IPS DF 19.7 (cell line): ENCODE data around the gene FLVCR1.
"Not testable (repeated sequence)": the region's sequence is repeated elsewhere in the genome, so short reads cannot be mapped to it uniquely, and the experiment has no call there.

Experiments
- DNase-seq: peaks from one replicate; pipeline ENCODE4 v3.0.0-alpha.2; 2013; ENCODE audit warnings: low read depth, low spot score

The FLVCR1 gene

DNA sequence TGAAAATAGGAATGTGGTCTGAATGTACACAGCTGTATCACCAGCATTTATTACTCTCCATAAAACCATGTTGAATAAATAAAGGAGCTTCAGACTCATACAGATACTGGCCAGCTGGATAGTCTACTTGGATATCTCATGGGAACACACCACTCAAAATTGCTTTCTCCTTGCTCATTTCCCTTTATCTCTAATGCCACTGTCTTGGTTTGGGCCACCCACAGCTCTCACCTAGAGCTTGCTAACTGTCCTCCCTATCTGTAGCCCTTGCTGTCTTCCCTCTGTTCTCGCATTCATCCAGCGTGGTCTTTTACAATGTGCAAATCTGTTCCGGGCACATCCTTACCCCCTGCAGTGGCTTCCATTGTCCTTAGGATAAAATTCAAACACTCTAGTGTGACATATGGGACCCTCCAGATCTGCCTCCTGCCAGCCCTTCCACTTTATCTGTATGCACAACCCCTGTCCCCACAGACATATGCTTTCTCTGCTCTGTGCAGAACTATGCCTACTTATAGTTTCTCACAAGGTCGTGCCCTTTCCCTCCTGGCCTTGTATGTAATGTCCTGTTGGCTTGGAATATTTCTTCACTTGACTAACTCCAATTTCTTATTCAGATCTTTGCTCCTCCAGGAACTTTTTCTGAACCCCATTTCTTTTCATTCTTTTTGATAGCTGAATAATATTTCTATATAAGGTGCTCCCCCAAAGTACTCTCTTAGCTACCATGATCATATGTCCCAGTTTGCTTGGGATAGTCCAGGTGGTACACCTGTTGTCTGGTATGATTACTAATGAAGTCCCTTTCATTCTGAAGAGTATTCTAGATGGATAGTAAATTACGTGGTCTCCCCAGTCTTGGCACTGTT is 2.9 kb downstream of the FLVCR1 start:
- peak; percentile 20 for DNase-seq

DNA sequence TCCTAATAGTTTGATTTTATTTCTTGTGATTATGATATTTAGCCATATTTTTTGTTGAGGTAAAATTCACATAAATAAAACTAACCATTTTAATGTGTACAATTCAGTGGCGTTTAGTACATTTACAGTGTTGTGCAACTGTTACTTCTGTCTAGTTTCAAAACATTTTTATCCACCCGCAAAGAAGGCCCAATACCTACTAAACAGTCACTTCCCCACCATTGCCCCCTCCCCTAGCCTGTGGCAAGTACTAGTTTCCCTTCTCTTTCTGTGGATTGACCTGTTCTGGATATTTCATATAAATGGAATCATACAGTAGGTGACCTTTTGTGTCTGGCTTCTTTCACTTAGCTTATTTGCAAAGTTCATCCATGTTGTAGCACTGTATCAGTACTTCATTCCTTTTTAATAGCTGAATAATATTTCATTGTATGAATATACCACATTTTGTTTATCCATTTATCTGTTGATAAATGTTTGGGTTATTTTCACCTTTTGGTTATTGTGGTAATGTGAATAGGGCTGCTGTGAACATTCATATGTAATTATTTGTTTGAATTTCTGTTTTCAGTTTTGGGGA is 4.1 kb downstream of the FLVCR1 start:
- no peak for DNase-seq

GRCh38 chr1:212863345-212863744 is 5.3 kb downstream of the FLVCR1 start:
- not testable (repeated sequence) for DNase-seq

- no peak for DNase-seq
Measured at GRCh38 chr1:212864201-212864600, 6.1 kb downstream of the FLVCR1 start.

DNA sequence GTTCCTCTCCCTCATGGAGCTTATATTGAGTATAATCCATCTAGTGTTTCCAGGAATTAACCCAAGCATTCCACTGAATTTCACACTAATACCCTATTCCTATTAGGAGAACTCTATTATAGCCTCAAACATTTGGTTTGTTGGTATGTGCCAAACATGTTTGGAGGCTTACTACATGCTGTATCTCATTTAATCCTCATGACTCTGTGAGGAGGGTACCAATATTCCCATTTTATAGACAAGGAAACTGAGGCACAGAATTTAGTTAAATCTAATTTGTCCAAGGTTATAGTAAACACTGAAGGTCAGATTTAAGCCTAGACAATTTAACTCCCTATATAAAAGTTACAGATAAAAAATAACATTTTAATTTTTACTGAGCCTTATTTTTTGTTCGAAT is 9.1 kb downstream of the FLVCR1 start:
- no peak for DNase-seq

DNA sequence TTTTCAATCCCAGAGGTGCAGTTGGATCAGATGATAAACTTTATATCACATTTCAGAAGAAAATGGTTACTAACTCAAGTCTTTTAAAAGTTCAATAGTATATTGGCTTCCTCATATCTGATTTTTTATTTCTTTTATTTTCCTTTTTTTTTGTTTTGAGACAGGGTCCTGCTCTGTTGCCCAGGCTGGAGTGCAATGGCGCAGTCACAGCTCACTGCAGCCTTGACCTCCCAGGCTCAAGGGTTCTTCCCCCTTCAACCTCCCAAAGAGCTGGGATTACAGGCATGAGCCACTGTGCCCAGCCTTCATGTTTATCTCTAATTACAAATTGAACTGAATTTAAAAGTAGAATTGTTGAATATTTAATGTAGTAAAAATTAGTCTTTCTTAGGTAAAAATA is 13.9 kb downstream of the FLVCR1 start:
- no peak for DNase-seq

- no peak for DNase-seq
Measured at GRCh38 chr1:212873518-212873917, 15.4 kb downstream of the FLVCR1 start.

- DNase-seq, result no peak
Measured at GRCh38 chr1:212878418-212878817, 20.3 kb downstream of the FLVCR1 start.

- DNase-seq, result no peak
Measured at GRCh38 chr1:212879947-212880690, 22.0 kb downstream of the FLVCR1 start.

DNA sequence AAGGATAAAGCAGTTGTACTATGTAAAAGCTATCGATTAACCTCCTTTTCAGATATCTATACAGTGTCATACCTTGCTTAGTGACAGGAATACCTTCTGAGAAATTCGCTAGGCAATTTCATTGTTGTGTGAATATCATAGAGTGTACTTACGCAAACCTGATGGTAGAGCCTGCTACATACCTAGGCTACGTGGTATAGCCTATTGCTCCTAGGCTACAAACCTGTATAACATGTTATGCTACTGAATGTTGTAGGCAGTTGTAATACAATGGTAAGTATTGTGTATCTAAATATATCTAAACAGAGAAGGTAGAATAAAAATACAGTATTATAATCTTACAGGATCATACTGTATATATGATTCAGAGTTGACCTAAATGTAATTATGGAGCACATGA is 26.5 kb downstream of the FLVCR1 start:
- no peak for DNase-seq

DNA sequence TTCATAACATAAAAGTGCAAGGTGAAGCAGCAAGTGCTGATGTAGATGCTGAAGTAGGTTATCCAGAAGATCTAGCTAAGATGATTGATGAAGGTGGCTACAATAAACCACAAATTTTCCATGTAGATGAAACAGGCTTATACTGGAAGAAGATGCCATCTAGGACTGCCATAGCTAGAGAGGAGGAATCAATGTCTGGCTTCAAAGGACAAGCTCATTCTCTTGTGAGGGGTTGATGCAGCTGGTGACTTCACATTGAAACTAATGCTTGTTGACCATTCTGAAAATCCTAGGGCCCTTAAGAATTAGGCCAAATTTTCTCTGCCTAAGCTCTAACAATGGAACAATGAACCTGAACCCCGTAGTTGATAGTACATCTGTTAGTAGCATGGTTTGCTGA is 34.0 kb downstream of the FLVCR1 start:
- no peak for DNase-seq

GRCh38 chr1:212899845-212900244 is 41.8 kb downstream of the FLVCR1 start:
- DNase-seq, result no peak

GRCh38 chr1:212901290-212901689 is 43.2 kb downstream of the FLVCR1 start:
- DNase-seq, result no peak

GRCh38 chr1:212902054-212902453 is 44.0 kb downstream of the FLVCR1 start:
- no peak for DNase-seq

GRCh38 chr1:212903664-212904063 is 45.6 kb downstream of the FLVCR1 start:
- DNase-seq, result no peak

DNA sequence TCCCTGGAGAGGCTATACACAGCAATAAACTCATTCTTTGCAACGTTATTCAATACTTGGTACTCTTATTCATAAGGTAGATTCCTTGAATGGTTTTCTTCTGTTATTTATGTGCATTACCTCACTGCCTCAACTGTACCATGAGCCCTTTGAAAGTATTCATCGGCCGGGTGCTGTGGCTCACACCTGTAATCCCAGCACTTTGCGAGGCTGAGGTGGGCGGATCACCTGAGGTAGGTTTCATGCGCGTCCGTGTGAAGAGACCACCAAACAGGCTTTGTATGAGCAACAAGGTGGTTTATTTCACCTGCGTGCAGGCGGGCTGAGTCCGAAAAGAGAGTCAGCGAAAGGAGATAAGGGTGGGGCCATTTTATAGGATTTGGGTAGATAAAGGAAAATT is 50.0 kb downstream of the FLVCR1 start:
- DNase-seq, result not testable (repeated sequence)

- no peak for DNase-seq
Measured at GRCh38 chr1:212908971-212909370, 50.9 kb downstream of the FLVCR1 start.

- DNase-seq, result no peak
Measured at GRCh38 chr1:212909652-212910063, 51.6 kb downstream of the FLVCR1 start.

- DNase-seq, result not testable (repeated sequence)
Measured at GRCh38 chr1:212910213-212910612, 52.1 kb downstream of the FLVCR1 start.

DNA sequence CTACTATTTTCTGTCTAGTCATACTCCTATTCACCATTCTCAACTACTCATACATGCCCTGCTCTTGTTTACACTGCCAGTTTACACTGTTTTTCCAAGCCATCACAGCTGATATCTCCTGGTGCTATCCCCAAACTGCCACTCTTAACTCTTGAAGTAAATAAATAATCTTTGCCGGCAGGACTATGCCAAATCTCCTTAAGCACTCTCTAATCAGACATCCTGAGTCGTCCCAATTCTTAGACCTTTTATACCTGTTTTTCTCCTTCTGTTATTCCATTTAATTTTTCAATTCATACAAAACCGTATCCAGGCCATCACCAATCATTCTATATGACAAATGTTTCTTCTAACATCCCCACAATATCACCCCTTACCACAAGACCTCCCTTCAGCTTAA is 55.6 kb downstream of the FLVCR1 start:
- DNase-seq, result not testable (repeated sequence)

DNA sequence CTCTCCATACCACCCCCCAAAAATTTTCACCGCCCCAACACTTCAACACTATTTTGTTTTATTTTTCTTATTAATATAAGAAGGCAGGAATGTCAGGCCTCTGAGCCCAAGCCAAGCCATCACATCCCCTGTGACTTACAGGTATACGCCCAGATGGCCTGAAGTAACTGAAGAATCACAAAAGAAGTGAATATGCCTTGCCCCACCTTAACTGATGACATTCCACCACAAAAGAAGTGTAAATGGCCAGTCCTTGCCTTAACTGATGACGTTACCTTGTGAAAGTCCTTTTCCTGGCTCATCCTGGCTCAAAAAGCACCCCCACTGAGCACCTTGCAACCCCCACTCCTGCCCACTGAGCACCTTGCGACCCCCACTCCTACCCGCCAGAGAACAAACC is 56.0 kb downstream of the FLVCR1 start:
- DNase-seq, result not testable (repeated sequence)

DNA sequence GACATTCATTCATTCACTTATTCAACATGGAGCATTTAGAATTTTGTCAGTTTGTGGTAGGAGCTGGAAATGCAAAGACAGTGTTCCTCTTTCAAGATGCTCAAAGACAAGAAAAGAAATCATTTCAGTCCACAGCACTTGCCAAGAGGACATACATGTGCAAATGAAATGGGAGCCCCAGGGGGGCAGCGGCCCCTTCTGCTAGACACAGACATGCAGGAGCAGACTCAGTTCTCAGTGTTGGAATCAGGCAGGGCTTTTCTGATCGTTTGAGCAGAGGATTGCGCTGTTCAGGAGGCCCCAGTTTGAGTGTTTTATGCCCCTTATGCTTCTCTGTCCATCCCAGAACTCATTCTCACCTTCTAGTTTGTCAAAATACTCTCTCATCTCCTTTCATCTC is 56.7 kb downstream of the FLVCR1 start:
- no peak for DNase-seq
